Measurements from ENCODE around the gene USP19. TPM values are rescaled to one million over a fixed set of nuclear protein-coding genes. Genes with fewer than 3 reads are reported as not detected.

The USP19 gene
- total and polyA plus RNA-seq, 2 of the 8 experiments (the other 6 are each of a cell fraction or from before 2014, with no cell fraction given) = 46.4 to 65.8 TPM

GRCh38 chr3:49140080-49140479 lies 19.5 kb upstream of the USP19 start:
- TF ChIP-seq CTCF (IDR thresholded peaks at IDR 0.05; ENCODE audit: control extremely low read depth in 1 of 3, insufficient read depth in 1 of 3, low read depth in 1 of 3, low read length in 3 of 3) = no peak
- no peak overlapping the region for H3K18ac ChIP-seq (ENCODE audit: extremely low read depth, low read length)
- FAIRE-seq (no peak), DNase-seq (ENCODE audit: low read depth in 1 of 2, low spot score in 2 of 2) (no peak)
- CTCF ChIA-PET (ENCODE audit: partially characterized antibody) = interaction anchor here (1.2 kb wide), 1 partner anchor 19 kb away, joined by 3 read pairs; the partner anchor contains the start of gene USP19
- no peak overlapping the region; the same call in 1 of the 2 replicates for H2BK12ac ChIP-seq (ENCODE audit: low read depth, low read length)
- no peak overlapping the region for H3K56ac ChIP-seq (replicated peaks; ENCODE audit: insufficient read length, low read depth, low read length)
- POLR2A ChIA-PET (ENCODE audit: partially characterized antibody) = interaction anchor here (0.6 to 1.8 kb wide), 3 partner anchors 10 to 340 kb away, joined by 3 to 4 read pairs (median 4); no protein-coding TSS in a partner anchor
- H3K23me2 ChIP-seq (ENCODE audit: low read depth, low read length) = no peaks in the 10 kb centered on the region
- H2BK120ac ChIP-seq (replicated peaks; ENCODE audit: low read depth, low read length) = no peak overlapping the region
- H3K14ac ChIP-seq (ENCODE audit: insufficient read length) = no peak overlapping the region
- no peaks in the 10 kb centered on the region for H3K4me1 ChIP-seq (replicated peaks in 1 of 4; ENCODE audit: control insufficient read depth in 3 of 4, insufficient read depth in 4 of 4, low read length in 3 of 4)
- H4K91ac ChIP-seq (replicated peaks; ENCODE audit: insufficient read length, low read length) = no peak overlapping the region
- no peak overlapping the region for H4K5ac ChIP-seq (ENCODE audit: insufficient read length, low read depth, low read length)
- H3K79me1 ChIP-seq (ENCODE audit: low read depth, low read length) = no peaks in the 10 kb centered on the region
- peaks cover 0 to 1% of the 10 kb centered on the region in 2 experiments for H4K20me1 ChIP-seq (replicated peaks in 1 of 2; ENCODE audit: control insufficient read depth in 1 of 2, insufficient read depth in 2 of 2, low read length in 2 of 2)
- no peak overlapping the region for H3K27ac ChIP-seq (ENCODE audit: low read depth, low read length)
- H2BK20ac ChIP-seq (ENCODE audit: low read length) = no peak overlapping the region
- no peak overlapping the region for H2BK5ac ChIP-seq (ENCODE audit: low read depth, low read length)
- no peaks in the 10 kb centered on the region for H3K36me3 ChIP-seq (ENCODE audit: control insufficient read depth in 2 of 4, insufficient read depth in 4 of 4, low read length in 3 of 4)
- no peak overlapping the region for H3K9ac ChIP-seq (replicated peaks in 1 of 4; ENCODE audit: extremely low read depth in 1 of 4, low read depth in 3 of 4, low read length in 3 of 4)
- H4K8ac ChIP-seq (ENCODE audit: extremely low read depth, insufficient read depth, low read length) = no peak overlapping the region
- peaks cover 4 to 8% of the 10 kb centered on the region in 2 experiments for H3K9me3 ChIP-seq (ENCODE audit: insufficient read depth in 2 of 2, low read depth in 1 of 2, low read length in 1 of 2)
- 69% methylated on average over 3 of the region's 3 CpGs; no CpG with 5 or more reads in 1 of the 2 experiments for WGBS, 2 experiments (ENCODE audit: extremely low coverage in 1 of 2, insufficient coverage in 1 of 2, insufficient read length in 1 of 2, insufficient replicate concordance in 2 of 2, low coverage in 1 of 2, low lambda C conversion rate in 2 of 2, missing lambda C conversion rate in 1 of 2)
- H2BK15ac ChIP-seq (ENCODE audit: low read length) = 0 out of 2 replicates have a peak overlapping the region, but pooled peaks have one; percentile 61
- H2AFZ ChIP-seq (ENCODE audit: low read length) = no peak overlapping the region
- H2AK5ac ChIP-seq (ENCODE audit: low read depth, low read length) = no peak overlapping the region
- H3K4me3 ChIP-seq (ENCODE audit: extremely low read depth in 1 of 4, insufficient read depth in 2 of 4, low read depth in 3 of 4, low read length in 4 of 4) = no peak overlapping the region
- H3K27me3 ChIP-seq (replicated peaks in 1 of 4; ENCODE audit: control insufficient read depth in 3 of 4, extremely low read depth in 1 of 4, insufficient read depth in 3 of 4, low read length in 3 of 4) = no peaks in the 10 kb centered on the region; a peak in 2 of 7 replicates
- no peaks in the 10 kb centered on the region for H3K79me2 ChIP-seq (ENCODE audit: control insufficient read depth in 1 of 2, insufficient read depth in 2 of 2, low read length in 2 of 2)
- no peak overlapping the region for H3K23ac ChIP-seq (ENCODE audit: insufficient read length)
- no peak overlapping the region for H3K4me2 ChIP-seq (ENCODE audit: insufficient read depth in 1 of 2, low read depth in 2 of 2, low read length in 2 of 2)
- H3K4ac ChIP-seq (replicated peaks; ENCODE audit: insufficient read length, low read depth, low read length) = no peak overlapping the region
